Activated naive CD4-positive, alpha-beta T cell treated with anti-CD3 and anti-CD28 coated beads, Interleukin-2, amount 50 U/mL, for 72 hours (primary cell): Measurements from ENCODE around the gene FCGBP. TPM values are rescaled to one million over a fixed set of nuclear protein-coding genes. Genes with fewer than 3 reads are reported as not detected.
"Not testable (repeated sequence)": the region's sequence is repeated elsewhere in the genome, so short reads cannot be mapped to it uniquely, and the experiment has no call there.

Experiments used
- ATAC-seq, 2 donors: fragments of 150-1000 bp; cut with Tn5 transposase; 2 replicates each; pipeline ENCODE4 v1.10.0; 2021; ENCODE audit warnings: mild to moderate bottlenecking in 2 of 2, moderate library complexity in 2 of 2
- DNase-seq, 2 donors: peaks; one replicate each; pipeline ENCODE4 v3.0.0; 2021 to 2022; ENCODE audit warnings: low spot score in 2 of 2
- H3K27ac Mint-ChIP-seq, 2 donors: one replicate each; pipeline ENCODE4 v1.8.0; 2022; ENCODE audit warnings: mild to moderate bottlenecking in 2 of 2, mixed read lengths in 2 of 2
- H3K36me3 Mint-ChIP-seq, 2 donors: one replicate each; pipeline ENCODE4 v1.8.0; 2022; ENCODE audit warnings: mixed read lengths in 2 of 2
- H3K9me3 Mint-ChIP-seq, 2 donors: one replicate each; pipeline ENCODE4 v1.8.0; 2022; ENCODE audit warnings: mixed read lengths in 2 of 2
- total RNA-seq, 2 donors: library from RNA; stranded (reverse); gene quantifications; one replicate each; pipeline ENCODE4 v1.2.3, GENCODE V29; 2022

Gene FCGBP
- 1 to 10 TPM; 4.6 to 8.2 TPM for total RNA-seq

- DNase-seq: no peak
- peaks cover 0 to 9% of the 10 kb centered on the region in 2 donors for H3K9me3 Mint-ChIP-seq
- ATAC-seq: no peak
- H3K36me3 Mint-ChIP-seq: peaks cover 7 to 8% of the 10 kb centered on the region in 2 donors
- H3K27ac Mint-ChIP-seq: peak within 1 kb of the TSS; percentile 39 to 80
Measured at GRCh38 chr19:39934584-39935363, at the start of gene FCGBP. Gene FCGBP (minus strand): TSS chr19:39934634.

DNA sequence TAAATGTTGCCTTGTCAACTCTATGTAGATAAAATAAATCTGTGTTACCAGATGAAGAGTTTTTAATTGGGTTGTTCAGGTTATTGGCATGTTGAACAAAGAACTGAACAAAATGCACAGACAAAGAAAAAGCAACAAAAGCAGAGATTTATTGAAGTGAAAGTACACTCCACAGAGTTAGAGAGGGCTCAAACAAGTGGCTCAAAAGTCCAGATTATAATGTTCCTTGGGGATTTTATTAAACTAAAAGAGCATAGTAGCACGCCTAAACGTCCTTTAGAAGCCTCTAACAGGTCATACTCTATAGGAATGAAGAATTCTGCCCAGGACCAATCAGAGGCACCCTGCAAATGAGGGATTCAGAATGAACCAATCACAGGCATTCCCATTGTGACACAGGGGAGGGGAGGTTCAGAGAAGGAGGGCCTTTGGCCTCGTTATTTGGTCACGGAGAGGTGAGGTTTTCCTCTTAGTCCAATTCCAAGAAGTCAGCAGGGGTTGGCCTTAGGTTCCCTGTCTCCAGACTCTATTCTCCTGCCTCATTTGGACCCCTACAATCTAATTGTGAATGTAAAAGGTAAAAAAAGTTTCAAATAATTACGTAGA, 49.4 kb upstream of the FCGBP start:
- H3K9me3 Mint-ChIP-seq: peaks cover 23 to 26% of the 10 kb centered on the region in 2 donors
- H3K27ac Mint-ChIP-seq: no peak overlapping the region
- DNase-seq (no peak), ATAC-seq (no peak)
- peaks cover 47 to 79% of the 10 kb centered on the region in 2 donors for H3K36me3 Mint-ChIP-seq

DNA sequence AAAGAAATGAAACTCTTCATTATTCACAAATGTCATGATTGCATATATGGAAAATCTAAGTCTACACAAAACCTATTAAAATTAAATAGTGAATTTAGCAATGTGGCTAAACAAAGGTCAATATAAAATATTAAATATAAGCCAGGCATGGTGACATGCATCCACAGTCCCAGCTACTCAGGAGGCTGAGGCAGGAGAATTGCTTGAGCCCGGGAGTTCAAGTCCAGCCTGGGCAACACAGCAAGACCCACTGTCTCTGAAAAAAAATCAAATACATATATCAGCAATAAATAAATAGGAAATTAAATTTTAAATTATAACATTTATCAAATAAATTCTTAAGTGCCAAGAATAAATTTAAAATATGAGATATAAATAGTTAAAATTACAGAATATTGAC, 48.4 kb upstream of the FCGBP start:
- no peak for ATAC-seq
- H3K27ac Mint-ChIP-seq: no peak overlapping the region
- H3K9me3 Mint-ChIP-seq: peaks cover 23 to 25% of the 10 kb centered on the region in 2 donors
- peaks cover 47 to 76% of the 10 kb centered on the region in 2 donors for H3K36me3 Mint-ChIP-seq
- no peak for DNase-seq

GRCh38 chr19:39974377-39975155, 40.1 kb upstream of the FCGBP start:
- Mint-ChIP-seq H3K9me3 (no peaks in the 10 kb centered on the region), H3K27ac (peak overlapping the region in 1 of 2 donors; percentile 72), H3K36me3 (peaks cover 46 to 58% of the 10 kb centered on the region in 2 donors)
- no peak for ATAC-seq
- no peak for DNase-seq

DNA sequence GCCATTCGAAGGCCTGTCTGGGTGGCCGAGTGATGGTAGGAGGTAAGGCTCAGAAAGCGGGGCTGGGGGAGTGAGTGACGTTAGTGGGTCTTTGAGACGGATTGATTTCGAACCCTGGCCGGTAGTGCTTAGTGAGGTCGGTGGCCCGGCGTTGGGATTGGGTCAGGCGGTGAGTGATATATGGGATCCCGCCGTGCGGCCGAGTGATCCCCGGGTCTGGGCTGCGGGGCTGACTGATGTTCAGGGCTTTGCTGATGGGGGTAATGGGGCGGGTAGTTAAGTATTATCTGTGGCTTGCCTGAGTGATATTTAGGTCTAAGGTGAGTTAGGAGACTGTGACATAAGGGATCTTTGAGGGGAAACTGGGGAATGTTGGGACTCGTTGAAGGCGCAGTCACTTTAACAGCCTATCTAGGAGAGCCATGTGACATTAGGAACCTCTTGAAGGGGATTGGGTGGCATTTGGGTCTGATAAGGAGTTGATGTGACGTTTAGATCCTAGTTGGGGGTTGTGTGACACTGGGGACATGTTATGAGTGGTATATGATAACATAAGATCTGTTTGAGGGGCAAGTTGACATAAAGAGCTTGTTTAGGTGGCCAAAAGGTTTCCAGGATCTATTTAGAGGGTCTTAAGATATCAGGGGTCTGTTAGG, 37.1 kb upstream of the FCGBP start:
- DNase-seq: no peak
- Mint-ChIP-seq H3K36me3 (peaks cover 55 to 73% of the 10 kb centered on the region in 2 donors), H3K9me3 (no peaks in the 10 kb centered on the region), H3K27ac (peak overlapping the region; percentile 99 to 100)
- ATAC-seq: no peak

DNA sequence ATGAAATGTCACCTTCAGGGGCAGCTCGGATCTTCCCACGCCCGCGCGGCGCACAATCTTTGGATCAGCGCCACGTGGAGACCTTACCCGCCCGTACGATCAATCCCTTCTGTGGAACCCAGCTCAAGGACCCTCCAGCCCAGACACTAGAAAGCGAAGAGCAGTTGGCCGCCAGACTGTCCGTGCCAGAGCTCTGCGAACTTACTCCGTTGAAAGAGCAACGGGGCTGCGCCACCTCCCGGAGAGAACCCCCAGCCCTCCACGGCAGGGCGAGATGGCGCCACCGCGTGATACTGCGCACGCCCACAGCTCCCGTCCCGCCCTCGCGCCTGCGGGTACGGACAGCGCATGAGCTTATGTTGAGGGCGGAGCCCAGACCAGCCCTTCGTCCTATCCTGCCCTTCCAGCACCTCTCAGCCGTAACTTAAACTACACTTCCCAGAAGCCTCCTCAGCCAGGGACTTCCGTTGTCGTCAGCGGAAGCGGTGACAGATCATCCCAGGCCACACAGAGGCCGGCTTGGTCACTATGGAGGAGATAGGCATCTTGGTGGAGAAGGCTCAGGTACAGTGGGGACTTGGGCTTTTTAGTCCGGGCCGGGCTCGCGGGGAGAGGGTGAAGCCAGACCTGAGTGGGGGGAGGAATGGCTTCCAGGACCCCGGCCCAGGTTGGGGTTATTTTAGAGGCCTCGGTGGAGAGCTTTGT, 36.4 kb upstream of the FCGBP start, which contains the start of gene PSMC4:
PSMC4 (plus strand) TSS at position 491 of the 705 bp plus-strand sequence; CDS start at position 529, 38 bp downstream.
- Mint-ChIP-seq H3K36me3 (peaks cover 55 to 74% of the 10 kb centered on the region in 2 donors), H3K27ac (peak within 1 kb of the TSS; percentile 99 to 100), H3K9me3 (no peaks in the 10 kb centered on the region)
- DNase-seq (peak; percentile 97 to 99), ATAC-seq (peak; percentile 96 to 98)

- no peaks in the 10 kb centered on the region for H3K9me3 Mint-ChIP-seq
- peak; percentile 40 to 49 for ATAC-seq
- peak overlapping the region; percentile 99 to 100 for H3K27ac Mint-ChIP-seq
- no peak for DNase-seq
- peaks cover 55 to 69% of the 10 kb centered on the region in 2 donors for H3K36me3 Mint-ChIP-seq
Measured at GRCh38 chr19:39970425-39970674, 35.9 kb upstream of the FCGBP start.

DNA sequence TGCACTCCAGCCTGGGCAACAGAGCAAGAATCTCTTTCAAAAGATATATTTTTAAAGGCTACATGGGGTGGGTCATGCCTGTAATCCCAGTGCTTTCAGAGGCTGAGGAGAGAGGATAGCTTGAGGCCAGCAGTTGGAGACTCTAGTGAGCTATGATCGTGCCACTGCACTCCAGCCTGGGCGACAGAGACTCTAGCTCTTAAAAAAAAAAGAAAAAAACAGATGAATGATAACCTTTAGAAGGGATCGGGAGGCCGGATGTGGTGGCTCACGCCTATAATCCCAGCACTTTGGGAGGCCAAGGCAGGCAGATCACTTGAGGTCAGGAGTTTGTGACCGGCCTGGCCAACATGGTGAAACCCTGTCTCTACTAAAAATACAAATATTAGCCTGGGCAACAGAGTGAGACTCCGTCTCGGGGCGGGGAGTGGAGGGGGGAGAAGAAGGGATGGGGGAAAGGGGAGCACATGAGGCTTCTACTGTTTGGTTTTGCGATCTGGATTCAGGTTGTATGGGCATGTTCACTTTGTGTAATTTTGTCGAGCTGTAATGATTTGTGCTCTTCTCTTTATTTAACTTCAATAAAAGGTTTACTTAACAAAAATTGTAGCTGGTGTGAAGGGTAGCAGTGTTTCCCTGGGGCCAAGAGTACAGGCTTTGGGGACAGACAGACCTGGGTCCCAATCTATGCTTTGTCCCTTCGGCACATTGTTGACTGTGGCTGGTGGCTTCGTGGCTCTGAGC, 35.4 kb upstream of the FCGBP start:
- peaks cover 54 to 65% of the 10 kb centered on the region in 2 donors for H3K36me3 Mint-ChIP-seq
- DNase-seq: peak in 1 of 2 donors; percentile 67
- ATAC-seq: peak in 1 of 2 donors; percentile 13
- H3K9me3 Mint-ChIP-seq: no peaks in the 10 kb centered on the region
- peak overlapping the region; percentile 99 to 100 for H3K27ac Mint-ChIP-seq

GRCh38 chr19:39969266-39969665, 34.8 kb upstream of the FCGBP start:
- no peaks in the 10 kb centered on the region for H3K9me3 Mint-ChIP-seq
- DNase-seq (no peak), ATAC-seq (no peak)
- H3K36me3 Mint-ChIP-seq: peaks cover 49 to 60% of the 10 kb centered on the region in 2 donors
- H3K27ac Mint-ChIP-seq: peak overlapping the region; percentile 99 to 100

GRCh38 chr19:39968789-39969188, 34.4 kb upstream of the FCGBP start:
- DNase-seq (no peak), ATAC-seq (no peak)
- H3K9me3 Mint-ChIP-seq: no peaks in the 10 kb centered on the region
- H3K36me3 Mint-ChIP-seq: peaks cover 47 to 56% of the 10 kb centered on the region in 2 donors
- peak overlapping the region; percentile 99 to 100 for H3K27ac Mint-ChIP-seq

DNA sequence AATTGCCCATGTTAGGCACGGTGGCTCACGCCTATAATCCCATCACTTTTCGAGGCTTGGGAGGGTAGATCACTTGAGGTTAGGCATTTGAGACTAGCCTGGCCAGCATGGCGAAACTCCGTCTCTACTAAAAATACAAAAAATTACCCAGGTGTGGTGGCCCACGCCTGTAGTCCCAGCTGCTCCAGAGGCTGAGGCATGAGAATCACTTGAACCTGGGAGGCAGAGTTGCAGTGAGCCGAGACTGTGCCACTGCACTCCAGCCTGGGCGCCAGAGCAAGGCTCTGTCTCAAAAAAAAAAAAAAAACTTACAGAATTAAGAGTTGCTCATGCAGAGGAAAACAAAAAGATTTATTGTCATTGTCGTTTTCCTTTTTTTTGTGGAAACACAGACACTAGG, 33.1 kb upstream of the FCGBP start:
- H3K36me3 Mint-ChIP-seq: peaks cover 44 to 47% of the 10 kb centered on the region in 2 donors
- ATAC-seq (no peak), DNase-seq (no peak)
- no peaks in the 10 kb centered on the region for H3K9me3 Mint-ChIP-seq
- peak overlapping the region in 1 of 2 donors; percentile 99 for H3K27ac Mint-ChIP-seq

DNA sequence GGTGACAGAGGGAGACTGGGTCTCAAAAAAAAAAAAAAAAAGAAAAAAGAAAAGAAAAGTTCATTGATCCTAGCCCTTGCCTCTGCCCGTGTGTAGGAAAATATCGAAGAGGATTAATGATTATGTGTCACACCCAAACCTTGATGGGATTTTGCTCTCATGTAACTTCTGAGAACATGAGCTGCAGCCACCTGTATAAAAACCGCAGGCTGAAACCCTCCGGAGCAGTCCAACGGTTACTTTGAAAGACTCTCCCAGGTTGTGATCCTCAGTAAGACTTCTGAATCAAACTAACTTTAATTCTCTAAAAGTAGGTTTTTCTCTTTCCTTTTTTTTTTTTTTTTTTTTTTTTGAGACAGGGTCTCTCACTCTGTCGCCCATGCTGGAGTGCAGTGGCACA, 32.2 kb upstream of the FCGBP start:
- ATAC-seq (no peak), DNase-seq (no peak)
- H3K9me3 Mint-ChIP-seq: no peaks in the 10 kb centered on the region
- peaks cover 36 to 45% of the 10 kb centered on the region in 2 donors for H3K36me3 Mint-ChIP-seq
- H3K27ac Mint-ChIP-seq: no peak overlapping the region

DNA sequence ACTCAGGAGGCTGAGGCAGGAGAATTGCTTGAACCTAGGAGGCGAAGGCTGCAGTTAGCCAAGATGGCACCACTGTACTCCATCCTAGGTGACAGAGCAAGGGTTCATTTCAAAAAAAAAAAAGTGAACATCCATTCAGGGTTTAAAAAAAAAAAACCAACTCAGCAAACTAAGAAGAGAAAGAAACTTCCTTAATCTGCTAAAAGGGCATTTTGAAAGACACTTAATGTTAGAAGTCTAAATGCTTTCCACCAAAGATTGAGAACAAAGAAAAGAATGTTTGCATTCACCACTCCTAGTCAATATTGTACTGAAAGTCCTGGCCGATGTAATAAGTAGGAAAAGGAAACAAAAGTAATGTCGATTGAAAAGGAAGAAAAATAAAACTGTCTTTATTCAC, 29.5 kb upstream of the FCGBP start:
- H3K27ac Mint-ChIP-seq: peak overlapping the region in 1 of 2 donors; percentile 49
- no peak for DNase-seq
- peaks cover 10 to 20% of the 10 kb centered on the region in 2 donors for H3K36me3 Mint-ChIP-seq
- H3K9me3 Mint-ChIP-seq: no peaks in the 10 kb centered on the region
- ATAC-seq: no peak

- not testable (repeated sequence) for ATAC-seq, H3K36me3 Mint-ChIP-seq, H3K9me3 Mint-ChIP-seq
- peak in 1 of 2 donors; percentile 39 for DNase-seq
- H3K27ac Mint-ChIP-seq: peak overlapping the region; percentile 84 to 96
Measured at GRCh38 chr19:39959407-39959806, 25.0 kb upstream of the FCGBP start.

DNA sequence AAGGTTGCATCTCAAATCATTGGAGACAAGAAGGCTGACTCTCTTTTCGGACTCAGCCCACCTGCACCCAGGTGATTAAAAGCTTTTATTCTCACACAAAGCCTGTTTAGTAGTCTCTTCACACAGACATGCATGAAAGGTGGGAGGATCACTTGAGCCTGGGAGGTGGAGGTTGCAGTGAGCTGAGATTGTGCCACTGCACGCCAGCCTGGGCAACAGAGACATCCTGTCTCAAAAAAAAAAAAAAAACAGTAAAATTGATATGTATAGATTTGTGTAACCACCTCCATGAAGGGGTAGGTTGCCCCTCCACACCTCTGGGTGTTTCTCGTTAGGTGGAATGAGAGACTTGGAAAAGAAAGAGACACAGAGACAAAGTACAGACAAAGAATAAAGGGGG, 24.5 kb upstream of the FCGBP start:
- DNase-seq: peak in 1 of 2 donors; percentile 40
- H3K27ac Mint-ChIP-seq: peak overlapping the region; percentile 84 to 96
- peak in 1 of 2 donors; percentile 6 for ATAC-seq
- not testable (repeated sequence) for H3K9me3 Mint-ChIP-seq, H3K36me3 Mint-ChIP-seq
